GM19372 (cell line): ENCODE measurements around the gene USP30.

Experiments used
- ATAC-seq: cut with Tn5 transposase; IDR thresholded peaks from one replicate; pipeline ENCODE4 v1.9.1; 2021; ENCODE audit warnings: mild to moderate bottlenecking, low read depth, moderate library complexity; ENCODE audit not compliant: unreplicated experiment

The USP30 gene

GRCh38 chr12:109124878-109125648, 72.7 kb downstream of the USP30 start:
- ATAC-seq: no peak

GRCh38 chr12:109125791-109126190, 73.4 kb downstream of the USP30 start:
- ATAC-seq: no peak

- no peak for ATAC-seq
These were observed 74.4 kb downstream of the USP30 start for GRCh38 chr12:109126784-109127183.

GRCh38 chr12:109127533-109128242, 75.3 kb downstream of the USP30 start:
- no peak for ATAC-seq

GRCh38 chr12:109130297-109131153, 78.1 kb downstream of the USP30 start:
- no peak for ATAC-seq

GRCh38 chr12:109131154-109132050, 79.0 kb downstream of the USP30 start:
- no peak for ATAC-seq

- no peak for ATAC-seq
These were observed 82.0 kb downstream of the USP30 start for GRCh38 chr12:109134186-109134917.

- no peak for ATAC-seq
These were observed 84.7 kb downstream of the USP30 start for GRCh38 chr12:109137055-109137454.
